ENCODE results near the gene GALNT5. TPM values are rescaled to one million over a fixed set of nuclear protein-coding genes. Genes with fewer than 3 reads are reported as not detected.
A peak's percentile ranks its signal among the peaks of the same experiment; 100 is the strongest.

Gene GALNT5
- total RNA-seq, 1 donor from 2014 or later, result 0.07 TPM

DNA sequence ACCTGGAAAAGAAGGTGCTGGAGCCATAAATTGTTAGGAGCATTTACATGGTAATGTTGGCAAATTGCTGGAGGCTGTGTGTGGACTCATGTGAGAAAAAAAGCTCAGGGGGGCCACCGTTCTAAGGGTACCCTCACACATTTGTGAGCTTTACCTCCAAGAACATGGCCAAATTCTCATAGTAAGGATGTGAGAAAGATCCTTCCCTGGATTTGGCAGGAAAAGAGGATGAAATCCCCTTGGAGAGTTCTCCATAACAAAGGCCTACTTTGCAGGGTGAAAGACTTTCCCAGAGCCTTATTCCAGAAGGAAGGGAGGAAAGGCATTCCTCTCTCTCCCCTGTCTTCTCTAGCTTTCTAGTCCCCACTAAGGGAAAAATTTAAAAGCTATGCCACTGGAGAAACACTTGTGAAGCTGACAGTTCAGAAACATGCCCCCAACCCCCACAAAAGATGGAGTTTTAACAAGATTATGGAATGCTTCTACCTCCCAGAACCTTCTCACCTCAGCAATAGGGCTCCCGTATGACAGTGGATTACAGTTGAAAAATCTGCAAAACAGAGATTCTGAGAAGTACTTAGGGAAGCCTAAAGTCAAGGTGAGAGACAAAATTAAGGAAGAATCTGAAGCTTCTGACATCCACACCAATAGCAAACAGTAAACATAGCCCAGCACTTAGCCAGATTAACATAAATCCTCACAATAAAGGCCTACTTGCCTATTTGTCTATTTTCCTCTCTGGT, 88.3 kb downstream of the GALNT5 start:
- DNase-seq, result no peak
- ATAC-seq, result no peak

DNA sequence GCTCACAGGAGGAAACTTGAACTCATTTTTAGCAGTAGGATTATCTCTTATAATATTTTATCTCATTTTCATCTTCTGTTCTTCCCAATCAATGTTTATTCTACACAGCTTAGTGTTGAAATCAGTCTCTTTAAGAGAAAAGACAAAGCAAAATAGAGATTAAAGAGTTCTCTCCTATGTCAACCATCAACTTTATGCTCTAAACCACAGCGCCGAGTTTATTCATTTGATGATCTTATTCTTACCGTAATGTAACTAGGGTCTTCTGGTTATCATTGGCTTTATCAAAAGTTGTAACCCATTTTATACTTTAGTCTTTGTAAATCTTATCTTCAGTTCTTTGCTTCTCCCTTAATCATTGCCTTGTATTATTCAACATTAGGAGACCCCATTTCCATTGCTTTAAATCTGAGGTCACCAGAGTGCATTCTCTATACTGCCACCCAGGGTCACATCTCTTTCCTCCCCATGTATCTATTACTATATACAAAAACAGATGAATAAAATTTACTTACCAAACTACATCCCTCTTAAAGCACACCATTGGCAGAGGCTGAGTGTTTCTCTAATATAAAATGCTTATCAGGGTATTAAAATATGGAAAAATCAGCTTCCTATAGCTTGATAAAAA, 90.9 kb downstream of the GALNT5 start:
- intact Hi-C loops (cut with micrococcal nuclease), result no loop called here
- no peak for DNase-seq
- no peak for ATAC-seq

More for the DNA sequence above, 88.3 kb downstream of the GALNT5 start:
- intact Hi-C loops (cut with micrococcal nuclease), result no loop called here

DNA sequence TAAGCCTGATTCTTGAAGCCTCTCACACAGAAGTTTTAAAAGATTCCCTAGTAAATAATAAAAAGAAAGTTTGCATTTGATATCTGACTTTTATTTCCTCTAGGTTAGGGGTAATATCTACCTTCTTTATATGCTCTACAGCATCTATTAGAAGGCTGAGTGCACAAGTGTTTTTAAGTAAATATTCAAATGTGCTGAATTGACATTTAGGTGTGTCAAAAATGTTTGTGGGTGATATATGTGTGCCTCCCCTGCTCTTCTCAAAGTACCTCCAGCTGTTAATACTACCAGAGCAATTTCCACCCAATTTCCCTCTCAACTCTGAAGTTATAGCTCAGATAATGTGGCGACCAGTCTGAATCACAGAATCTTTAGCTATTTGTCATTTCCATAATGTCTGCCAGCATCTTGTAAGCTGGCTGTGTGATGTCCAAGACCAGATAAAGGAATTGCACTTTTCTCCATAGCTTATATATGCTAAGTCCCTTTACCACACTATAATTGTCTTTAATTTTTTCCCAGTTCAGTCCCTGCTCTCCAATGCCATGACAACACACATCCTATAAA, 92.5 kb downstream of the GALNT5 start:
- ATAC-seq (no peak), DNase-seq (no peak)
- intact Hi-C loops (cut with micrococcal nuclease), result no loop called here

DNA sequence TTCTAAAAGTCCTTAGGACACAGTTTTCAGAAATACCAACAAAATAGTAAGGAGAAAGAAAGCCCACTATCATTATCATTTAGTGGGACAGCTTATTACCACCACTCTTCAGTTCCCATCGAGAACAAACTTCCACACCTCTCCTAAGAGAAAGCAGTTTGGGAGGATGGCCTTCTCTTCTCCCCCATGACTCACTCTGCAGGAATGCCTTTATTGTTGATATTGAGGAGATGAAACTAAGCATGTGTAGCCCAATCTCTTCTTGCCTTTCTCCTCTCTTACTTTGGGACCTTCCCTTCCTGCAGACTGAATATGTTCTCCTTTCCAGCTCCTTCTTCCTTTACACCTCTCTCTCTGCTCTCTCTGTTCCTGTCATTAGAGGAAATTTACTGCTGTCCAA, 98.1 kb downstream of the GALNT5 start:
- intact Hi-C loops (cut with micrococcal nuclease), result no loop called here
- DNase-seq, result no peak
- no peak for ATAC-seq

DNA sequence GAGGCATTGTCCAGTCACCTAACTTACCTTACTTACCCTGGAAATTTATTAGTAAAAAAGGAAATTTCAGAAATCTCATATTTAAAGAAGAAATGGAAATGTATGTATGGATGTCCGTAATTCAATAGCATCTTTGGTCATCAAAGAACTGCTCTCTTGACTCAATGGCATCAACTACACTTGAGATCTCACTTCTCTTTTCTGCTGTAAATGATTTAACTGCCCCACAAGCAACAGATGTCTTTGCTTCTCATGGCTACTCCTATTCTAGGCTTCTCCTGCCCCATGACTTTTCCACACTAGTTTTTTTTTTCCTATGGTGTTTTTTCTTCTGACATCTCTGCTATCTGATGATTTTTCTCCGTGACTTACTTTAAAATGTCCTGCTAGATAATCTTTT, 102.1 kb downstream of the GALNT5 start:
- ATAC-seq, result no peak
- no peak for DNase-seq
- intact Hi-C loops (cut with micrococcal nuclease), result no loop called here

DNA sequence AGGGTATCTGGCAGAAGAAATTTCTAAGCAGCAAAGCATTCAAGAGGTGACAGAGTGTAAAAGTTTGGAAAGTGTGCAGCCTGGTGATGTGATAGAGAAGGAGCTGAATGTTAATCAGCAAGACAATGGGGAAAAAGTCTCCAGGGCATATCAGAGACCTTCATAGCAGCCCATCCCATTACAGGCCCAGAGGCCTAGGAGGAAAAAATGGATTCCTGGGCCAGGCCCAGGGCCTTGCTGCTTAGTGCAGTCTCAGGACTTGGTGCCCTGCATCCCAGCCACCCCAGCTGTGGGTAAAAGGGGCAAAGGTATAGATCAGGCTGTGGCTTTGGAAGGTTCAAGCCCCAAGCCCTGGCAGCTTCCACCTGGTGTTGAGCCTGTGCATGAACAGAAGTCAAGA, 104.0 kb downstream of the GALNT5 start:
- no peak for ATAC-seq
- intact Hi-C loops (cut with micrococcal nuclease), result no loop called here
- no peak for DNase-seq

DNA sequence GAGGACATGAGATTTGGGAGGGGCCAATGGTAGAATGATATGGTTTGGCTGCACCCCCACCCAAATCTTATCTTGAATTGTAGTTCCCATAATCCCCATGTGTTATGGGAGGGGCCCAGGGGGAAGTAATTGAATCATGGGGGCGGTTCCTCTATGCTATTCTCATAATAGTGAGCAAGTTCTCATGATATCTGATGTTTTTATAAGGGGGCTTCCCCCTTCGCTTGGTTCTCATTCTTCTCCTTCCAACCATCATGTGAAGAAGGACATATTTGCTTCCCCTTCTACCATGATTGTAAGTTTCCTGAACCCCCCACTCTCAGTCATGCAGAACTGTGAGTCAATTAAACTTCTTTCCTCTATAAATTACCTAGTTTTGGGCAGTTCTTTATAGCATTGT, 105.1 kb downstream of the GALNT5 start:
- DNase-seq, result no peak
- intact Hi-C loops (cut with micrococcal nuclease), result no loop called here

DNA sequence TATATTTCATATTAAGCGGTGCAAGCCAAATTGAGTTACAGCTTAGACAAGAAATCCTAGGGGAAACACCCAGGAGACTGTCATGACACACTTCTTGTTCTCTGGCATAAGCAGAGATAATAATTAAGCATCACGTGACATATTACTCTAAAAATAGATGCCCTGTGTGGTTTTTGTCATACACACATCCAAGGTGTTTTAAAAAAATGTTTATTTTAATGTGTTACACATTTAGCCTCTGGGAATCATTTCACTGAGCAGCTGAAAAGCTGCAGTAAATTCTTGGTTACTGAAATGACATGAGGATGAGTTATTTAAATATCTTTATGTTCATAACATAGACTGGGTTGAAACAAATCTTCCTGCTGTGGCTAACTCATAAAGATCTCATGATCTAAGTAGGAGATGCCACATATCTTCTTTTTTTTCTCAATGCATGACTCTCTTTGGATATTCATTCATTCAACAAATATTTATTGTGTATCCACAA, 106.2 kb downstream of the GALNT5 start:
- intact Hi-C loops (cut with micrococcal nuclease), result no loop called here
- ATAC-seq (peak; percentile 83), DNase-seq (no peak)

More for the DNA sequence above, 105.1 kb downstream of the GALNT5 start:
- ATAC-seq, result no peak

Other genes starting within 250 kb of the GALNT5 start
- not detected for gene ERMN, start 68.1 kb downstream of the GALNT5 start, total RNA-seq
- 1.2 TPM for gene CYTIP, start 186.4 kb downstream of the GALNT5 start, total RNA-seq